ENCODE data around the gene IGF1R.

The IGF1R gene

GRCh38 chr15:98806275-98806895 lies 158.0 kb downstream of the IGF1R start:
- Histone ChIP-seq H3K9me3 (ENCODE audit: low read length) (peaks cover 5% of the 10 kb centered on the region), H3K36me3 (ENCODE audit: insufficient read depth, low read length) (no peaks in the 10 kb centered on the region), H3K27me3 (ENCODE audit: insufficient read depth, low read length) (no peaks in the 10 kb centered on the region), H2AFZ (ENCODE audit: low read depth, low read length) (no peak overlapping the region), H3K4me3 (ENCODE audit: low read length) (no peak overlapping the region), H3K4me1 (ENCODE audit: insufficient read depth, low read length) (peaks cover 13% of the 10 kb centered on the region)

GRCh38 chr15:98807262-98807661 lies 158.9 kb downstream of the IGF1R start:
- Histone ChIP-seq H3K27me3 (ENCODE audit: insufficient read depth, low read length) (no peaks in the 10 kb centered on the region), H2AFZ (ENCODE audit: low read depth, low read length) (no peak overlapping the region), H3K4me3 (ENCODE audit: low read length) (no peak overlapping the region), H3K9me3 (ENCODE audit: low read length) (peaks cover 7% of the 10 kb centered on the region), H3K4me1 (ENCODE audit: insufficient read depth, low read length) (peaks cover 4% of the 10 kb centered on the region), H3K36me3 (ENCODE audit: insufficient read depth, low read length) (no peaks in the 10 kb centered on the region)

GRCh38 chr15:98809273-98809672 lies 160.9 kb downstream of the IGF1R start:
- H3K27me3 ChIP-seq (ENCODE audit: insufficient read depth, low read length) = no peaks in the 10 kb centered on the region
- peaks cover 3% of the 10 kb centered on the region for H3K36me3 ChIP-seq (ENCODE audit: insufficient read depth, low read length)
- H3K4me3 ChIP-seq (ENCODE audit: low read length) = no peak overlapping the region
- H2AFZ ChIP-seq (ENCODE audit: low read depth, low read length) = no peak overlapping the region
- peaks cover 7% of the 10 kb centered on the region for H3K9me3 ChIP-seq (ENCODE audit: low read length)
- no peaks in the 10 kb centered on the region for H3K4me1 ChIP-seq (ENCODE audit: insufficient read depth, low read length)

- no peaks in the 10 kb centered on the region for H3K27me3 ChIP-seq (ENCODE audit: insufficient read depth, low read length)
- H3K4me1 ChIP-seq (ENCODE audit: insufficient read depth, low read length) = no peaks in the 10 kb centered on the region
- no peak overlapping the region for H2AFZ ChIP-seq (ENCODE audit: low read depth, low read length)
- no peak overlapping the region for H3K4me3 ChIP-seq (ENCODE audit: low read length)
- peaks cover 3% of the 10 kb centered on the region for H3K36me3 ChIP-seq (ENCODE audit: insufficient read depth, low read length)
- peaks cover 7% of the 10 kb centered on the region for H3K9me3 ChIP-seq (ENCODE audit: low read length)
These were observed 164.5 kb downstream of the IGF1R start for GRCh38 chr15:98812716-98813446.

- H3K27me3 ChIP-seq (ENCODE audit: insufficient read depth, low read length) = no peaks in the 10 kb centered on the region
- H3K4me1 ChIP-seq (ENCODE audit: insufficient read depth, low read length) = no peaks in the 10 kb centered on the region
- no peak overlapping the region for H2AFZ ChIP-seq (ENCODE audit: low read depth, low read length)
- H3K36me3 ChIP-seq (ENCODE audit: insufficient read depth, low read length) = peaks cover 3% of the 10 kb centered on the region
- peaks cover 7% of the 10 kb centered on the region for H3K9me3 ChIP-seq (ENCODE audit: low read length)
- no peak overlapping the region for H3K4me3 ChIP-seq (ENCODE audit: low read length)
These were observed 165.6 kb downstream of the IGF1R start for GRCh38 chr15:98813951-98814350.

- Histone ChIP-seq H3K27me3 (ENCODE audit: insufficient read depth, low read length) (no peaks in the 10 kb centered on the region), H3K9me3 (ENCODE audit: low read length) (peaks cover 3% of the 10 kb centered on the region), H2AFZ (ENCODE audit: low read depth, low read length) (no peak overlapping the region), H3K4me3 (ENCODE audit: low read length) (no peak overlapping the region), H3K4me1 (ENCODE audit: insufficient read depth, low read length) (no peaks in the 10 kb centered on the region), H3K36me3 (ENCODE audit: insufficient read depth, low read length) (peaks cover 3% of the 10 kb centered on the region)
These were observed 166.9 kb downstream of the IGF1R start for GRCh38 chr15:98815207-98815606.

GRCh38 chr15:98817745-98818144 lies 169.4 kb downstream of the IGF1R start:
- H3K4me3 ChIP-seq (ENCODE audit: low read length) = no peak overlapping the region
- no peaks in the 10 kb centered on the region for H3K27me3 ChIP-seq (ENCODE audit: insufficient read depth, low read length)
- peaks cover 2% of the 10 kb centered on the region for H3K4me1 ChIP-seq (ENCODE audit: insufficient read depth, low read length)
- no peaks in the 10 kb centered on the region for H3K9me3 ChIP-seq (ENCODE audit: low read length)
- peaks cover 3% of the 10 kb centered on the region for H3K36me3 ChIP-seq (ENCODE audit: insufficient read depth, low read length)
- H2AFZ ChIP-seq (ENCODE audit: low read depth, low read length) = no peak overlapping the region

- Histone ChIP-seq H3K36me3 (ENCODE audit: insufficient read depth, low read length) (peaks cover 4% of the 10 kb centered on the region), H3K27me3 (ENCODE audit: insufficient read depth, low read length) (no peaks in the 10 kb centered on the region), H2AFZ (ENCODE audit: low read depth, low read length) (no peak overlapping the region), H3K9me3 (ENCODE audit: low read length) (peaks cover 11% of the 10 kb centered on the region), H3K4me3 (ENCODE audit: low read length) (no peak overlapping the region), H3K4me1 (ENCODE audit: insufficient read depth, low read length) (peaks cover 10% of the 10 kb centered on the region)
These were observed 174.7 kb downstream of the IGF1R start for GRCh38 chr15:98823012-98823458.

- Histone ChIP-seq H3K9me3 (ENCODE audit: low read length) (peaks cover 11% of the 10 kb centered on the region), H3K36me3 (ENCODE audit: insufficient read depth, low read length) (peaks cover 4% of the 10 kb centered on the region), H2AFZ (ENCODE audit: low read depth, low read length) (no peak overlapping the region), H3K4me1 (ENCODE audit: insufficient read depth, low read length) (peaks cover 10% of the 10 kb centered on the region), H3K27me3 (ENCODE audit: insufficient read depth, low read length) (no peaks in the 10 kb centered on the region), H3K4me3 (ENCODE audit: low read length) (no peak overlapping the region)
These were observed 175.3 kb downstream of the IGF1R start for GRCh38 chr15:98823616-98824015.

- Histone ChIP-seq H3K36me3 (ENCODE audit: insufficient read depth, low read length) (peaks cover 4% of the 10 kb centered on the region), H3K9me3 (ENCODE audit: low read length) (peaks cover 13% of the 10 kb centered on the region), H2AFZ (ENCODE audit: low read depth, low read length) (no peak overlapping the region)
These were observed 176.3 kb downstream of the IGF1R start for GRCh38 chr15:98824595-98824994.

GRCh38 chr15:98826658-98827057 lies 178.3 kb downstream of the IGF1R start:
- Histone ChIP-seq H3K36me3 (ENCODE audit: insufficient read depth, low read length) (peaks cover 4% of the 10 kb centered on the region), H3K9me3 (ENCODE audit: low read length) (peaks cover 27% of the 10 kb centered on the region), H2AFZ (ENCODE audit: low read depth, low read length) (no peak overlapping the region), H3K4me3 (ENCODE audit: low read length) (no peak overlapping the region), H3K4me1 (ENCODE audit: insufficient read depth, low read length) (peaks cover 10% of the 10 kb centered on the region), H3K27me3 (ENCODE audit: insufficient read depth, low read length) (no peaks in the 10 kb centered on the region)

More at GRCh38 chr15:98824595-98824994, 176.3 kb downstream of the IGF1R start:
- Histone ChIP-seq H3K27me3 (ENCODE audit: insufficient read depth, low read length) (no peaks in the 10 kb centered on the region), H3K4me3 (ENCODE audit: low read length) (no peak overlapping the region), H3K4me1 (ENCODE audit: insufficient read depth, low read length) (peaks cover 10% of the 10 kb centered on the region)

GRCh38 chr15:98827217-98827616 lies 178.9 kb downstream of the IGF1R start:
- no peak overlapping the region for H3K4me3 ChIP-seq (ENCODE audit: low read length)
- no peak overlapping the region for H2AFZ ChIP-seq (ENCODE audit: low read depth, low read length)
- peaks cover 4% of the 10 kb centered on the region for H3K36me3 ChIP-seq (ENCODE audit: insufficient read depth, low read length)
- peaks cover 32% of the 10 kb centered on the region for H3K9me3 ChIP-seq (ENCODE audit: low read length)
- peaks cover 10% of the 10 kb centered on the region for H3K4me1 ChIP-seq (ENCODE audit: insufficient read depth, low read length)
- H3K27me3 ChIP-seq (ENCODE audit: insufficient read depth, low read length) = no peaks in the 10 kb centered on the region

GRCh38 chr15:98830034-98830634 lies 181.8 kb downstream of the IGF1R start:
- H3K27me3 ChIP-seq (ENCODE audit: insufficient read depth, low read length) = no peaks in the 10 kb centered on the region
- no peaks in the 10 kb centered on the region for H3K36me3 ChIP-seq (ENCODE audit: insufficient read depth, low read length)
- H3K9me3 ChIP-seq (ENCODE audit: low read length) = peaks cover 28% of the 10 kb centered on the region
- no peaks in the 10 kb centered on the region for H3K4me1 ChIP-seq (ENCODE audit: insufficient read depth, low read length)
- no peak overlapping the region for H2AFZ ChIP-seq (ENCODE audit: low read depth, low read length)
- no peak overlapping the region for H3K4me3 ChIP-seq (ENCODE audit: low read length)
